HepG2 (cell line): ENCODE data around the gene IFNA6.

Experiments
- ELF1 ChIP-seq: sonication (generic); formaldehyde crosslinking; IDR thresholded peaks from 2 replicates; pipeline ENCODE4 v1.4.0; 2020; ENCODE audit warnings: missing genetic modification reagents
- FOSL1 ChIP-seq: sonication (generic); formaldehyde crosslinking; IDR thresholded peaks from 2 replicates; pipeline ENCODE4 v1.9.0; 2021; ENCODE audit warnings: missing genetic modification reagents, borderline replicate concordance
- FOSL2 ChIP-seq: sonication (generic); formaldehyde crosslinking; IDR thresholded peaks from 2 replicates; pipeline ENCODE4 v1.4.0; 2020; ENCODE audit warnings: missing genetic modification reagents
- FOXM1 ChIP-seq: sonication (generic); formaldehyde crosslinking; IDR thresholded peaks from 2 replicates; pipeline ENCODE4 v1.5.0; 2020; ENCODE audit warnings: missing genetic modification reagents
- MYC ChIP-seq: sonication (generic); formaldehyde crosslinking; IDR thresholded peaks from 2 replicates; pipeline ENCODE4 v1.9.0; 2021; ENCODE audit warnings: missing genetic modification reagents, borderline replicate concordance
- MZF1 ChIP-seq: sonication (generic); formaldehyde crosslinking; IDR thresholded peaks from 2 replicates; pipeline ENCODE4 v1.8.1; 2023; ENCODE audit warnings: mild to moderate bottlenecking, missing genetic modification reagents, borderline replicate concordance
- NR2F2 ChIP-seq: IDR thresholded peaks from 2 replicates; pipeline ENCODE4 v1.6.1; 2012; ENCODE audit warnings: low read depth, inconsistent platforms, borderline replicate concordance
- POLR2A ChIP-seq, 2 experiments: IDR thresholded peaks; 2 replicates each; pipeline ENCODE4 v1.6.1; 2011; ENCODE audit warnings: low read depth in 2 of 2, low read length in 2 of 2, mild to moderate bottlenecking in 1 of 2, moderate library complexity in 1 of 2; ENCODE audit not compliant: insufficient read depth in 1 of 2
- POLR2AphosphoS5 ChIP-seq: IDR thresholded peaks from 2 replicates; pipeline ENCODE4 v1.6.1; 2012; ENCODE audit warnings: low read depth, low read length
- SAFB2 ChIP-seq: sonication (generic); formaldehyde crosslinking; IDR thresholded peaks from 2 replicates; pipeline ENCODE4 v1.5.1; 2020; ENCODE audit warnings: missing genetic modification reagents, low read depth, mild to moderate bottlenecking, borderline replicate concordance
- SNAI1 ChIP-seq: sonication (generic); formaldehyde crosslinking; IDR thresholded peaks from 2 replicates; pipeline ENCODE4 v1.5.0; 2020; ENCODE audit warnings: mild to moderate bottlenecking, missing genetic modification reagents, borderline replicate concordance
- ZIK1 ChIP-seq: sonication (generic); formaldehyde crosslinking; IDR thresholded peaks from 2 replicates; pipeline ENCODE4 v1.5.0; 2020; ENCODE audit warnings: mild to moderate bottlenecking, low read depth, missing genetic modification reagents, borderline replicate concordance
- TF ChIP-seq, protein P1 (sequence below): sonication (generic); formaldehyde crosslinking; IDR thresholded peaks from 2 replicates; pipeline ENCODE4 v1.5.0; 2020; ENCODE audit warnings: mild to moderate bottlenecking, missing genetic modification reagents, moderate library complexity
- TF ChIP-seq, protein P2 (sequence below): sonication (generic); formaldehyde crosslinking; IDR thresholded peaks from 2 replicates; pipeline ENCODE4 v1.5.0; 2020; ENCODE audit warnings: missing genetic modification reagents

DNA sequence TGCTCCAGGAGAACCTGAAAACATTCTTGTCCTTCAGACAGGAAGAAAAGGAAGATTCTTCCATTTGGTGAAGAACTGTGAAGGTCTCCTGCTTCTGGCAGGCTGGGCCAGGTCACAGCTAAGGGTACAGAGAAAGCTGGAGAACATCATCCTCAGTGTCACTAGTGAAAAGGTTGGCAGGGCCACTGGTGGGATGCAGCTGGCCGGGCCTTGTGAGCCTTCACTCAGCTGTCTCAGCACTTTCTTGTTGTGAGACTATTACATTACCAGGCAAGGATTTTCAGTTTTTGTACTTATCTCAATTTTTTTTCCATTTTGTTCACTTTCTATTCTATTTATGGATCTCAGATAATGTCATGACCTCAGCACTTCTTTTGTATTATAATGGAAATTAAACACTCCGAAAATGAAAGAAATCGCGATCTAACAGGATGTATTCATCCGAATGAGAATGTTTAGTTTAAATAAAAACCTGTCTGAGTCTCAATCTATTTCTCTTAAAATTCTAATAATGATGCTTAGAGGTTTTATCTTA lies 48.3 kb upstream of the IFNA6 start:
- TF ChIP-seq MYC (CRISPR knock-in tag) (no peak), SNAI1 (CRISPR knock-in tag) (no peak), FOSL2 (CRISPR knock-in tag) (no peak), SAFB2 (CRISPR knock-in tag) (no peak), FOSL1 (CRISPR knock-in tag) (no peak), NR2F2 (no peak), MZF1 (CRISPR knock-in tag) (no peak), ELF1 (CRISPR knock-in tag) (no peak), POLR2AphosphoS5 (no peak), FOXM1 (CRISPR knock-in tag) (no peak), ZIK1 (no peak), POLR2A (IDR thresholded peaks at IDR 0.05; ENCODE audit: insufficient read depth in 1 of 2, low read depth in 2 of 2, low read length in 2 of 2) (no peak)
- TF ChIP-seq, protein P1, sequence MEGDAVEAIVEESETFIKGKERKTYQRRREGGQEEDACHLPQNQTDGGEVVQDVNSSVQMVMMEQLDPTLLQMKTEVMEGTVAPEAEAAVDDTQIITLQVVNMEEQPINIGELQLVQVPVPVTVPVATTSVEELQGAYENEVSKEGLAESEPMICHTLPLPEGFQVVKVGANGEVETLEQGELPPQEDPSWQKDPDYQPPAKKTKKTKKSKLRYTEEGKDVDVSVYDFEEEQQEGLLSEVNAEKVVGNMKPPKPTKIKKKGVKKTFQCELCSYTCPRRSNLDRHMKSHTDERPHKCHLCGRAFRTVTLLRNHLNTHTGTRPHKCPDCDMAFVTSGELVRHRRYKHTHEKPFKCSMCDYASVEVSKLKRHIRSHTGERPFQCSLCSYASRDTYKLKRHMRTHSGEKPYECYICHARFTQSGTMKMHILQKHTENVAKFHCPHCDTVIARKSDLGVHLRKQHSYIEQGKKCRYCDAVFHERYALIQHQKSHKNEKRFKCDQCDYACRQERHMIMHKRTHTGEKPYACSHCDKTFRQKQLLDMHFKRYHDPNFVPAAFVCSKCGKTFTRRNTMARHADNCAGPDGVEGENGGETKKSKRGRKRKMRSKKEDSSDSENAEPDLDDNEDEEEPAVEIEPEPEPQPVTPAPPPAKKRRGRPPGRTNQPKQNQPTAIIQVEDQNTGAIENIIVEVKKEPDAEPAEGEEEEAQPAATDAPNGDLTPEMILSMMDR = no peak
- TF ChIP-seq, protein P2, sequence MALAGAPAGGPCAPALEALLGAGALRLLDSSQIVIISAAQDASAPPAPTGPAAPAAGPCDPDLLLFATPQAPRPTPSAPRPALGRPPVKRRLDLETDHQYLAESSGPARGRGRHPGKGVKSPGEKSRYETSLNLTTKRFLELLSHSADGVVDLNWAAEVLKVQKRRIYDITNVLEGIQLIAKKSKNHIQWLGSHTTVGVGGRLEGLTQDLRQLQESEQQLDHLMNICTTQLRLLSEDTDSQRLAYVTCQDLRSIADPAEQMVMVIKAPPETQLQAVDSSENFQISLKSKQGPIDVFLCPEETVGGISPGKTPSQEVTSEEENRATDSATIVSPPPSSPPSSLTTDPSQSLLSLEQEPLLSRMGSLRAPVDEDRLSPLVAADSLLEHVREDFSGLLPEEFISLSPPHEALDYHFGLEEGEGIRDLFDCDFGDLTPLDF (CRISPR knock-in tag) = no peak
